GM12878 (cell line): ENCODE measurements around the gene FCN2. TPM values are rescaled to one million over a fixed set of nuclear protein-coding genes. Genes with fewer than 3 reads are reported as not detected.

Experiments
- MAX ChIP-seq: IDR thresholded peaks from 2 replicates; pipeline ENCODE4 v1.6.1; 2012; ENCODE audit warnings: low read depth, low read length, improper control_type of control experiment
- MXI1 ChIP-seq: fragments of 150-350 bp; IDR thresholded peaks from 2 replicates; pipeline ENCODE4 v1.6.1; 2011; ENCODE audit warnings: low read depth, mild to moderate bottlenecking, inconsistent platforms, low read length, improper control_type of control experiment
- RAD21 ChIP-seq: IDR thresholded peaks from 2 replicates; pipeline ENCODE4 v1.6.1; 2011; ENCODE audit warnings: mild to moderate bottlenecking, low read depth, low read length, moderate library complexity; ENCODE audit not compliant: insufficient read depth
- SPI1 ChIP-seq: IDR thresholded peaks from 2 replicates; pipeline ENCODE4 v1.6.1; 2011; ENCODE audit warnings: low read depth, mild to moderate bottlenecking, low read length, moderate library complexity, borderline replicate concordance; ENCODE audit not compliant: insufficient read depth
- SREBF1 ChIP-seq: IDR thresholded peaks from 2 replicates; pipeline ENCODE4 v1.6.1; 2012; ENCODE audit warnings: mild to moderate bottlenecking, low read length
- STAT3 ChIP-seq: IDR thresholded peaks from 2 replicates; pipeline ENCODE4 v1.6.1; 2011; ENCODE audit warnings: low read depth, low read length, improper control_type of control experiment
- USF1 ChIP-seq: IDR thresholded peaks from 2 replicates; pipeline ENCODE4 v1.6.1; 2011; ENCODE audit warnings: borderline replicate concordance, low read depth, mild to moderate bottlenecking, moderate library complexity, mixed read lengths, low read length; ENCODE audit not compliant: insufficient read depth; ENCODE audit errors: extremely low read length
- ZNF687 ChIP-seq: fragments of 450-650 bp; IDR thresholded peaks from 2 replicates; pipeline ENCODE4 v1.6.1; 2017; ENCODE audit warnings: mild to moderate bottlenecking, moderate library complexity
- polyA plus RNA-seq, 11 experiments: library from polyadenylated mRNA; depleted of rRNA in 4 of 11; unstranded in 6 of 11; stranded (reverse) in 5 of 11; fragments of >200 nt; fragmentation: Nextera tagmentation in 4 of 11; fragmentation: Illumina TruSeq in 1 of 11; extraction: Ambion mirVana in 4 of 11; extraction: Trizol in 1 of 11; gene quantifications; 1 replicate in 1 of 11; 2 replicates in 10 of 11; pipeline versions ENCODE4 v1.2.1 to v1.2.3, GENCODE V29; 2011 to 2016; ENCODE audit warnings: inconsistent platforms in 2 of 11, missing spikeins in 2 of 11, low read depth in 1 of 11
- total RNA-seq, 4 experiments: library from RNA; depleted of rRNA in 3 of 4; stranded (reverse); fragments of >200 nt in 3 of 4; fragmentation: Illumina TruSeq in 1 of 4; extraction: Trizol in 1 of 4; gene quantifications; 2 replicates each; pipeline versions ENCODE4 v1.2.1 to v1.2.3, GENCODE V29; 2013 to 2021
- TF ChIP-seq, protein P1 (sequence below): fragments of 450-650 bp; formaldehyde crosslinking; IDR thresholded peaks from 2 replicates; pipeline ENCODE4 v1.5.0; 2022; ENCODE audit warnings: mild to moderate bottlenecking, missing genetic modification characterization

The FCN2 gene
- total and polyA plus RNA-seq, 10 of the 15 experiments (the other 5 are each of a cell fraction or from before 2014, with no cell fraction given) = not detected

GRCh38 chr9:134899168-134899567 is 18.6 kb downstream of the FCN2 start (continued):
- TF ChIP-seq ZNF687 (no peak), MAX (no peak), USF1 (no peak), STAT3 (no peak), RAD21 (no peak), SREBF1 (no peak), SPI1 (no peak), MXI1 (no peak)
- TF ChIP-seq, protein P1, sequence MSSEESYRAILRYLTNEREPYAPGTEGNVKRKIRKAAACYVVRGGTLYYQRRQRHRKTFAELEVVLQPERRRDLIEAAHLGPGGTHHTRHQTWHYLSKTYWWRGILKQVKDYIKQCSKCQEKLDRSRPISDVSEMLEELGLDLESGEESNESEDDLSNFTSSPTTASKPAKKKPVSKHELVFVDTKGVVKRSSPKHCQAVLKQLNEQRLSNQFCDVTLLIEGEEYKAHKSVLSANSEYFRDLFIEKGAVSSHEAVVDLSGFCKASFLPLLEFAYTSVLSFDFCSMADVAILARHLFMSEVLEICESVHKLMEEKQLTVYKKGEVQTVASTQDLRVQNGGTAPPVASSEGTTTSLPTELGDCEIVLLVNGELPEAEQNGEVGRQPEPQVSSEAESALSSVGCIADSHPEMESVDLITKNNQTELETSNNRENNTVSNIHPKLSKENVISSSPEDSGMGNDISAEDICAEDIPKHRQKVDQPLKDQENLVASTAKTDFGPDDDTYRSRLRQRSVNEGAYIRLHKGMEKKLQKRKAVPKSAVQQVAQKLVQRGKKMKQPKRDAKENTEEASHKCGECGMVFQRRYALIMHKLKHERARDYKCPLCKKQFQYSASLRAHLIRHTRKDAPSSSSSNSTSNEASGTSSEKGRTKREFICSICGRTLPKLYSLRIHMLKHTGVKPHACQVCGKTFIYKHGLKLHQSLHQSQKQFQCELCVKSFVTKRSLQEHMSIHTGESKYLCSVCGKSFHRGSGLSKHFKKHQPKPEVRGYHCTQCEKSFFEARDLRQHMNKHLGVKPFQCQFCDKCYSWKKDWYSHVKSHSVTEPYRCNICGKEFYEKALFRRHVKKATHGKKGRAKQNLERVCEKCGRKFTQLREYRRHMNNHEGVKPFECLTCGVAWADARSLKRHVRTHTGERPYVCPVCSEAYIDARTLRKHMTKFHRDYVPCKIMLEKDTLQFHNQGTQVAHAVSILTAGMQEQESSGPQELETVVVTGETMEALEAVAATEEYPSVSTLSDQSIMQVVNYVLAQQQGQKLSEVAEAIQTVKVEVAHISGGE (CRISPR knock-in tag) = no peak
